Measurements from ENCODE around the gene CDV3. TPM values are rescaled to one million over a fixed set of nuclear protein-coding genes. Genes with fewer than 3 reads are reported as not detected.

CDV3 gene
- 94.7 TPM for total RNA-seq

GRCh38 chr3:133573629-133574194, at the start of gene CDV3:
Gene CDV3 (plus strand): TSS chr3:133573686. CDS start chr3:133574045, 359 bp downstream.

Small RNA genes within 50 kb of the gene (small RNA-seq; reads per million reads assigned to genes)
- not detected for gene AC022296.2 (ENCODE audit: low replicate concordance)
- not detected for gene RF00438 (ENCODE audit: low replicate concordance)

Other genes starting within 250 kb of the CDV3 start
- not detected for gene BFSP2, start 173.6 kb upstream of the CDV3 start, total RNA-seq
- 30.8 TPM for gene TOPBP1, start 88.3 kb downstream of the CDV3 start, total RNA-seq
- gene TF, start 172.7 kb downstream of the CDV3 start, total RNA-seq, result 4.5 TPM
- gene SRPRB, start 232.1 kb downstream of the CDV3 start, total RNA-seq, result 20.9 TPM